ENCODE data around the gene DAAM2. TPM values are rescaled to one million over a fixed set of nuclear protein-coding genes. Genes with fewer than 3 reads are reported as not detected.

Gene DAAM2
- total and polyA plus RNA-seq, 2 donors: 21.1 to 25.9 TPM

- no peaks in the 10 kb centered on the region for H3K36me3 ChIP-seq (ENCODE audit: insufficient read depth)
- no peak overlapping the region for H3K27ac ChIP-seq (ENCODE audit: low read depth)
- no peak overlapping the region for H3K4me3 ChIP-seq (ENCODE audit: low read depth, low read length)
- H3K4me1 ChIP-seq (ENCODE audit: insufficient read depth): no peaks in the 10 kb centered on the region
- DNase-seq (ENCODE audit: extremely low spot score): no peak
- 75% methylated on average over 5 of the region's 5 CpGs for WGBS
These were observed 2.1 kb downstream of the DAAM2 start for GRCh38 chr6:39794231-39794630.

GRCh38 chr6:39797751-39798150 lies 5.6 kb downstream of the DAAM2 start:
- Histone ChIP-seq H3K36me3 (ENCODE audit: insufficient read depth) (no peaks in the 10 kb centered on the region), H3K27ac (ENCODE audit: low read depth) (no peak overlapping the region), H3K4me1 (ENCODE audit: insufficient read depth) (no peaks in the 10 kb centered on the region), H3K4me3 (ENCODE audit: low read depth, low read length) (no peak overlapping the region)
- DNase-seq (ENCODE audit: extremely low spot score): no peak
- WGBS: 93% methylated on average over 2 of the region's 2 CpGs

- no peaks in the 10 kb centered on the region for H3K36me3 ChIP-seq (ENCODE audit: insufficient read depth)
- WGBS: 94% methylated on average over 10 of the region's 10 CpGs
- no peaks in the 10 kb centered on the region for H3K4me1 ChIP-seq (ENCODE audit: insufficient read depth)
- no peak for DNase-seq (ENCODE audit: extremely low spot score)
- H3K4me3 ChIP-seq (ENCODE audit: low read depth, low read length): no peak overlapping the region
- no peak overlapping the region for H3K27ac ChIP-seq (ENCODE audit: low read depth)
These were observed 8.2 kb downstream of the DAAM2 start for GRCh38 chr6:39800034-39801032.

GRCh38 chr6:39801456-39802251 lies 9.5 kb downstream of the DAAM2 start:
- Histone ChIP-seq H3K4me3 (ENCODE audit: low read depth, low read length) (no peak overlapping the region), H3K27ac (ENCODE audit: low read depth) (no peak overlapping the region), H3K36me3 (ENCODE audit: insufficient read depth) (no peaks in the 10 kb centered on the region), H3K4me1 (ENCODE audit: insufficient read depth) (no peaks in the 10 kb centered on the region)
- DNase-seq (ENCODE audit: extremely low spot score): no peak
- WGBS: 74% methylated on average over 11 of the region's 11 CpGs

- H3K4me3 ChIP-seq (ENCODE audit: low read depth, low read length): no peak overlapping the region
- 54% methylated on average over 3 of the region's 3 CpGs for WGBS
- H3K27ac ChIP-seq (ENCODE audit: low read depth): no peak overlapping the region
- no peaks in the 10 kb centered on the region for H3K4me1 ChIP-seq (ENCODE audit: insufficient read depth)
- no peaks in the 10 kb centered on the region for H3K36me3 ChIP-seq (ENCODE audit: insufficient read depth)
- DNase-seq (ENCODE audit: extremely low spot score): no peak
These were observed 11.7 kb downstream of the DAAM2 start for GRCh38 chr6:39803872-39804271.

GRCh38 chr6:39804466-39805065 lies 12.4 kb downstream of the DAAM2 start:
- no peak overlapping the region for H3K4me3 ChIP-seq (ENCODE audit: low read depth, low read length)
- H3K4me1 ChIP-seq (ENCODE audit: insufficient read depth): no peaks in the 10 kb centered on the region
- H3K27ac ChIP-seq (ENCODE audit: low read depth): no peak overlapping the region
- DNase-seq (ENCODE audit: extremely low spot score): no peak
- WGBS: 93% methylated on average over 5 of the region's 5 CpGs
- H3K36me3 ChIP-seq (ENCODE audit: insufficient read depth): no peaks in the 10 kb centered on the region

GRCh38 chr6:39806278-39806677 lies 14.1 kb downstream of the DAAM2 start:
- Histone ChIP-seq H3K4me3 (ENCODE audit: low read depth, low read length) (no peak overlapping the region), H3K4me1 (ENCODE audit: insufficient read depth) (no peaks in the 10 kb centered on the region), H3K36me3 (ENCODE audit: insufficient read depth) (no peaks in the 10 kb centered on the region), H3K27ac (ENCODE audit: low read depth) (no peak overlapping the region)
- 80% methylated on average over 1 of the region's 1 CpG for WGBS
- no peak for DNase-seq (ENCODE audit: extremely low spot score)

- no peak overlapping the region for H3K4me3 ChIP-seq (ENCODE audit: low read depth, low read length)
- no peaks in the 10 kb centered on the region for H3K36me3 ChIP-seq (ENCODE audit: insufficient read depth)
- 82% methylated on average over 3 of the region's 3 CpGs for WGBS
- H3K27ac ChIP-seq (ENCODE audit: low read depth): no peak overlapping the region
- H3K4me1 ChIP-seq (ENCODE audit: insufficient read depth): no peaks in the 10 kb centered on the region
- no peak for DNase-seq (ENCODE audit: extremely low spot score)
These were observed 16.2 kb downstream of the DAAM2 start for GRCh38 chr6:39808346-39808745.

- 67% methylated on average over 5 of the region's 5 CpGs for WGBS
- no peaks in the 10 kb centered on the region for H3K4me1 ChIP-seq (ENCODE audit: insufficient read depth)
- no peaks in the 10 kb centered on the region for H3K36me3 ChIP-seq (ENCODE audit: insufficient read depth)
- H3K27ac ChIP-seq (ENCODE audit: low read depth): no peak overlapping the region
- no peak overlapping the region for H3K4me3 ChIP-seq (ENCODE audit: low read depth, low read length)
- DNase-seq (ENCODE audit: extremely low spot score): no peak
These were observed 16.8 kb downstream of the DAAM2 start for GRCh38 chr6:39808964-39809363.

GRCh38 chr6:39811835-39812345 lies 19.7 kb downstream of the DAAM2 start:
- Histone ChIP-seq H3K27ac (ENCODE audit: low read depth) (no peak overlapping the region), H3K36me3 (ENCODE audit: insufficient read depth) (no peaks in the 10 kb centered on the region), H3K4me3 (ENCODE audit: low read depth, low read length) (no peak overlapping the region), H3K4me1 (ENCODE audit: insufficient read depth) (no peaks in the 10 kb centered on the region)
- WGBS: 81% methylated on average over 3 of the region's 3 CpGs
- DNase-seq (ENCODE audit: extremely low spot score): no peak

- no peak for DNase-seq (ENCODE audit: extremely low spot score)
- 86% methylated on average over 2 of the region's 2 CpGs for WGBS
- no peaks in the 10 kb centered on the region for H3K4me1 ChIP-seq (ENCODE audit: insufficient read depth)
These were observed 20.3 kb downstream of the DAAM2 start for GRCh38 chr6:39812496-39812852.

GRCh38 chr6:39812853-39813533 lies 20.8 kb downstream of the DAAM2 start:
- peak; percentile 47 for DNase-seq (ENCODE audit: extremely low spot score)
- WGBS: 28% methylated on average over 9 of the region's 9 CpGs
- H3K4me3 ChIP-seq (ENCODE audit: low read depth, low read length): no peak overlapping the region
- H3K4me1 ChIP-seq (ENCODE audit: insufficient read depth): no peaks in the 10 kb centered on the region
- no peak overlapping the region for H3K27ac ChIP-seq (ENCODE audit: low read depth)
- no peaks in the 10 kb centered on the region for H3K36me3 ChIP-seq (ENCODE audit: insufficient read depth)

More at GRCh38 chr6:39812496-39812852, 20.3 kb downstream of the DAAM2 start:
- no peak overlapping the region for H3K27ac ChIP-seq (ENCODE audit: low read depth)
- no peaks in the 10 kb centered on the region for H3K36me3 ChIP-seq (ENCODE audit: insufficient read depth)
- H3K4me3 ChIP-seq (ENCODE audit: low read depth, low read length): no peak overlapping the region

- Histone ChIP-seq H3K4me1 (ENCODE audit: insufficient read depth) (no peaks in the 10 kb centered on the region), H3K4me3 (ENCODE audit: low read depth, low read length) (no peak overlapping the region), H3K36me3 (ENCODE audit: insufficient read depth) (no peaks in the 10 kb centered on the region), H3K27ac (ENCODE audit: low read depth) (no peak overlapping the region)
- 94% methylated on average over 4 of the region's 4 CpGs for WGBS
- no peak for DNase-seq (ENCODE audit: extremely low spot score)
These were observed 22.1 kb downstream of the DAAM2 start for GRCh38 chr6:39814236-39814635.

Data from urinary bladder (tissue), 4 donors.